Endothelial cell of umbilical vein (primary cell): ENCODE results near the gene GLDN.

Experiments
- EZH2 ChIP-seq: IDR thresholded peaks from 2 replicates; pipeline ENCODE4 v1.6.1; 2012; ENCODE audit warnings: borderline replicate concordance, low read depth, mild to moderate bottlenecking, moderate library complexity, low read length, inconsistent platforms; ENCODE audit not compliant: severe bottlenecking
- MYC ChIP-seq: IDR thresholded peaks from one replicate; pipeline ENCODE4 v1.6.1; 2011; ENCODE audit warnings: mild to moderate bottlenecking, low read depth, low read length
- POLR2A ChIP-seq: IDR thresholded peaks from 2 replicates; pipeline ENCODE4 v1.6.1; 2012; ENCODE audit warnings: low read depth, mild to moderate bottlenecking, control low read depth, low read length
- TF ChIP-seq, protein P1 (sequence below), 2 donors: IDR thresholded peaks; 1 replicate in 1 of 2; 2 replicates in 1 of 2; pipeline ENCODE4 v1.5.1; 2011; ENCODE audit warnings: low read length in 2 of 2, mild to moderate bottlenecking in 2 of 2, moderate library complexity in 2 of 2, control low read depth in 1 of 2, inconsistent platforms in 1 of 2, low read depth in 1 of 2; ENCODE audit not compliant: insufficient read depth in 1 of 2; ENCODE audit errors: extremely low read depth in 1 of 2

DNA sequence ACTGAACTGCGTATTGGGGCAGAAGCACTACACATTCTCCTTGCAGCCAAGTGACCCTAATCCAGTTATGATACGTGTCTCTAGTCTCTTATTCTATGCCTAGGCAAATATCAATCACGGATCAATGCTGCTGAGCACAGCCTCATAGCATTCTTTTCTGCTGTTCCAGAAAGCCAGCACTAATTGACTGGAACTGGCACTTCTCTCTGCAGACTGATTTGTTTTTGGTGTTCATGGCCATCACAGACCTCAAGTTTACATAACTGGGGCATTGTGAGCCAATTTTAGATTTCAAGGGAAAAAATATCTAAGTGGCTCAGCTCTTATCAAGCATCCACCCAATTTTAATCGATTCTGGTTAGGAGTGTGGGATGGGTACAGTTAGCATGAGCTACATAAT, 37.9 kb downstream of the GLDN start:
- TF ChIP-seq, protein P1, sequence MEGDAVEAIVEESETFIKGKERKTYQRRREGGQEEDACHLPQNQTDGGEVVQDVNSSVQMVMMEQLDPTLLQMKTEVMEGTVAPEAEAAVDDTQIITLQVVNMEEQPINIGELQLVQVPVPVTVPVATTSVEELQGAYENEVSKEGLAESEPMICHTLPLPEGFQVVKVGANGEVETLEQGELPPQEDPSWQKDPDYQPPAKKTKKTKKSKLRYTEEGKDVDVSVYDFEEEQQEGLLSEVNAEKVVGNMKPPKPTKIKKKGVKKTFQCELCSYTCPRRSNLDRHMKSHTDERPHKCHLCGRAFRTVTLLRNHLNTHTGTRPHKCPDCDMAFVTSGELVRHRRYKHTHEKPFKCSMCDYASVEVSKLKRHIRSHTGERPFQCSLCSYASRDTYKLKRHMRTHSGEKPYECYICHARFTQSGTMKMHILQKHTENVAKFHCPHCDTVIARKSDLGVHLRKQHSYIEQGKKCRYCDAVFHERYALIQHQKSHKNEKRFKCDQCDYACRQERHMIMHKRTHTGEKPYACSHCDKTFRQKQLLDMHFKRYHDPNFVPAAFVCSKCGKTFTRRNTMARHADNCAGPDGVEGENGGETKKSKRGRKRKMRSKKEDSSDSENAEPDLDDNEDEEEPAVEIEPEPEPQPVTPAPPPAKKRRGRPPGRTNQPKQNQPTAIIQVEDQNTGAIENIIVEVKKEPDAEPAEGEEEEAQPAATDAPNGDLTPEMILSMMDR (IDR thresholded peaks at IDR 0.05; ENCODE audit: extremely low read depth in 1 of 2, insufficient read depth in 1 of 2, low read depth in 1 of 2, low read length in 2 of 2) = no peak
- no peak for TF ChIP-seq MYC
- TF ChIP-seq POLR2A = no peak
- TF ChIP-seq EZH2 = no peak
